HG02970 (cell line): Measurements from ENCODE around the gene ZNRF3.

Experiments used
- ATAC-seq: cut with Tn5 transposase; IDR thresholded peaks from one replicate; pipeline ENCODE4 v1.9.1; 2021; ENCODE audit warnings: mild to moderate bottlenecking, moderate library complexity, moderate number of reproducible peaks; ENCODE audit not compliant: unreplicated experiment, low FRiP score

The ZNRF3 gene

GRCh38 chr22:28949788-28950187 is 66.4 kb downstream of the ZNRF3 start:
- no peak for ATAC-seq

DNA sequence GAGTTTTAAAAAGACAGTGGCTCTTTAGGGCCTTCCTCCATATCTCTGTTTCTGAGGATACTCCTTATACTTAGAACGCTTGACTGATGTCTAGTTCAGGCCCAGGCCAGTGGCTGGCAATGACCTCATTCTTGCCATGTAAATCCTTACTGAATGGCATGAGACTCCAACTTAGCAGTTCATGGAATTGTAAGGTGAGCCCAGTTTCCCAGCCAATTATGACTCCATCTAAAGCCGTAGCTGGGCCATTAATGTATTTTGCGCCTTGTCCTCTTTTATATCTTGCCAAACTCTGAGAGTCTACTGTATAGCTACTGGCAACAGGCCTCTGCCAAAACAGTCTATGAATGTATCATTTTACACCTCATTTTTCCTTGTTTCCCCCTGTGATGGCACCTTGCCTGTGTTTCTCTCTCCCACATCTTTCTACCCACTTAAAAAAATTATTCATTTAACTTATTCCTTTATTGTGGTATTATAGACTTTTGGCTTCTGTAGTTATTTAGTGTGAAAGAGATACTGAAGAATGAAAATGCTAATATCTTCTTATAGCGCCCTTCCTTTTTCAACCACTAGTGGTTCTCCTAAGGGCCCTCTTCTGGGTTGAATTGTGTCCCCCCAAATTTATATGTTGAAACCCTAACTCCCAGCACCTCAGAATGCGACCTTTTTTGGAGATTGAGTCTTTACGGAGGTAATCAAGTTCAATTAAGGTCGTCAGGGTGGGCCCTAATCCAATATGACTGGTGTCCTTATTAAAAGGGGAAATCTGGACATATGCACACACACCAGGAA is 67.4 kb downstream of the ZNRF3 start:
- ATAC-seq: no peak

DNA sequence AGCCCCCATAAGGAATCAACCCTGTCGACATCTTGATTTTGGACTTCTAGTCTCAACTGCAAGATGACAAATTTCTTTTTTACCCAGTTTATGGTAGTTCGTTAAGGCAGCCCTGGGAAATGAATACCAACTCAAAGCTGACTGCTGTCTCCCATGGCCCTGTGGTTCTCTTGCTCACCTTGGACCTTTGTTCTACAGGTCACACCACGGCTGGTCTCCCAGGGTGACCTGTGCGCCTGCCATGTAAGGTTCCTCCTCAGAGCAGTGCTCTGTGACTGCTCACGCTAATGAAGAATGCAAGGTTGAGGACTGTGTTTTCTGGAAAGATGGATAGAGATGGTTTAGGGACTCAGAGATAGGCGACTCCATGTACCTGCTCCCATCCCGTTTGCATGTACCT is 68.2 kb downstream of the ZNRF3 start:
- ATAC-seq: no peak

GRCh38 chr22:28951969-28952521 is 68.7 kb downstream of the ZNRF3 start:
- no peak for ATAC-seq

DNA sequence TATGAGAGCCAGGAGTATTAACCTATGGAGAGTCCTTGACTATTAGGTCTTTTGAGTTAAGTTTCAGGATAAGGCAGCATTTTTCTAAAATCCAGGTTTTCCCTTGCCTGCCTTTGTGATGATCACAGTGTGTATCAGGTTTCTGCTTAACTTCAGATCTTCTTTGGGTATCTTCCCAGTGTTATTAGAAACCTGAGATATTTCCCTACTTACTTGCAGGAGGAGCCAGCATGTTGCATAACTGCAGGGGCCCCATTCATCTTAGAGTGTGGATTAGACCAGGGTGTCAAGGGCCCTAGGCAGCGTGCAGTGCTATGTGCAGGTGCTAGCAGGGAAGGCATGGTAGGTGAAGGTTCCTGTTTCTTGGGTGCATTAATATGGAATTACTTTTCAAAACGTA is 69.5 kb downstream of the ZNRF3 start:
- no peak for ATAC-seq

DNA sequence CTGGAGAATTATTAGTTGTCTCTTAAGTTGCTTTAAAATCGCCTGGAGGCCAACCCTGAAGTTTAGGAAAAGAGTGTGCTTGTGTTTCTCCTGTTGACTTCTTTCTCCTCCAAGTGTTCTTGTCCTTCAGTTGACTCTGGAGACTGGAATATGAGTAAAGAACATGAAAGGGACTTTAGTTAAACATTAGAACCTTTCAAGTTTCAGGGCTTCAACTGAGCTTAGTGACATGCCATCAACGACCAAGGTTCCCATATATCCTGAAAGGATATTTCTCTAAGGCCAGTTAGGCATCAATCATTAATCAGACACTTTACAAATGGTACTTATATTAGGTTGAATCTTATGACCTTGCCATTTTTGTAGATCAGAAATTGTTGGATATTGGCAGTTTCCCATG is 70.0 kb downstream of the ZNRF3 start:
- ATAC-seq: no peak

- ATAC-seq: no peak
These were observed 70.9 kb downstream of the ZNRF3 start for GRCh38 chr22:28953976-28954880.

- no peak for ATAC-seq
These were observed 72.4 kb downstream of the ZNRF3 start for GRCh38 chr22:28955817-28956216.

DNA sequence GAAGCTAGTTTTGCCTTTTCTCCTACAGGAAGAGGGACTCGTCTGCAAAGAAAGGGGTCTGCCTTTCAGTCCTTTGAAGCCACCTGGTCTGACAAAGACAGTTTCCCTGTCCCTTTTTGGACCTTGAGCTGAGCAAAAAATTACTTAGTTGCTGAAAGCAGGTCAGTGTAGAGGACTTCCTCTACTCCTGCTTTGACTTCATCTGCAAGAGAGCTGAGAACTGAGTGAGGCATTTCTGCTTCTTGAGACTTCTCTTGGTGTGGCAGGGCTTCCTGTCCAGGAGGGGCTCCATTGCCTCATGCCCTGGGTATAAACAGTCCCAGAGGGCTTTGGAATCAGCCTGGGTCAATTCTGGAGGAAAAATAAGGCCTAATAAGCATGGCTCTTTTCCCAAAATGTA is 73.1 kb downstream of the ZNRF3 start:
- no peak for ATAC-seq

DNA sequence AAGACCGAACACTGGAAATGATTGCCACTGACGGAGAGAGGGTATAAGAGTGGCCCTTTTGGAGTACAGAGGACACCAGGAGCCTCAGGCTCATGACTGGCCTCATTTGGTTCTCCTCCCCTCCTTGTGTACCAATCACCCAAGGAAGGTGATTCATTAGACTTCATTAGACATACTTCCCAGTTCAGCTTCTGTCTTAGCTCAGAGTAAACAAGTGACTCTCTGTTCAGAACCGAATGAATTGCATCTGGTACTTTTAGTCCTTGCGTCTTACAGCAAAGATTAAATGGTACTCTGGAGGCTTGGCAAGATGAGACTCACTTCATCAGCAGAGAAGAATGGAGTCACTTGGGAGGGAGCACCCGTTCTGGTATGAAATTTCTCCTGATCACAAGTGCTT is 75.2 kb downstream of the ZNRF3 start:
- no peak for ATAC-seq

GRCh38 chr22:28962042-28962554 is 78.7 kb downstream of the ZNRF3 start:
- ATAC-seq: no peak

GRCh38 chr22:28963362-28963761 is 80.0 kb downstream of the ZNRF3 start:
- ATAC-seq: no peak

GRCh38 chr22:28967163-28967665 is 83.8 kb downstream of the ZNRF3 start:
- ATAC-seq: no peak

DNA sequence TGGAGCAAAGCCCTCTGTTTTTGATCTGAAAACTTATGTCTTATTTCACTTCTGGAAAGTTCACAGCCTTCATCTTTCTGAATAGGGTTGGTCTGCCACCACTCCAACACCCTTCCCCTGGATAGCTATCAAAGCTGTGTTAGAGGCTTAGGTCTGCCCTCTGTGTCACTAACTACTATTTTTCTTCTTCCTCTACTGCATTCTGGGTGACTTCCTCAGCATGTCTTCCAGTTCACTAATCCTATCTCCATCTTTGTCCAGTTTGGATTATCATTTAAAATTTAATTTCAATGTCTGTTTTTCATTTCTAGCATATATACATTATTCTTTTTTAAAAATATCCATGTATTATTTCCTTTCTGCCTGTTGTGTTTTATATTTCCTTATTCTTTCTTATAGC is 84.6 kb downstream of the ZNRF3 start:
- ATAC-seq: no peak

- ATAC-seq: no peak
These were observed 86.2 kb downstream of the ZNRF3 start for GRCh38 chr22:28969401-28970168.

DNA sequence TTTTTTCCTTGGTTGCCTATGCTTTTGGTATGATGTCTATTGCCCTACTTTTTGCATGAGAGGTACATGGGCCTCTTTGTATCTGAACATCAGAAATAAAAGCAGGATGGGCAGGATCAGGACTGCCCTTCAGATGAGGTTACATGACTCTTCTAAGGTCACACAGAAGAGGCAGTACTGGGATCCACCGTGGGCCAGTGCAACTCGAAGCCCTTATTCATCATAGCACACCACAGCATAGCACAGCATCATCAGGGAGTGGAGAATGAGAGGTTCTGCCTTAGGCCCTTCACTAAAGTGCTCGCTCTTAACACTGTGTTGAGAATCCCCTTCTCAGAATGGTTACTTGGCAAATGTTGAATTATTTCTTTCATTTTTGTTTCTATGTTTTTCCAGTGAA is 90.0 kb downstream of the ZNRF3 start:
- no peak for ATAC-seq

DNA sequence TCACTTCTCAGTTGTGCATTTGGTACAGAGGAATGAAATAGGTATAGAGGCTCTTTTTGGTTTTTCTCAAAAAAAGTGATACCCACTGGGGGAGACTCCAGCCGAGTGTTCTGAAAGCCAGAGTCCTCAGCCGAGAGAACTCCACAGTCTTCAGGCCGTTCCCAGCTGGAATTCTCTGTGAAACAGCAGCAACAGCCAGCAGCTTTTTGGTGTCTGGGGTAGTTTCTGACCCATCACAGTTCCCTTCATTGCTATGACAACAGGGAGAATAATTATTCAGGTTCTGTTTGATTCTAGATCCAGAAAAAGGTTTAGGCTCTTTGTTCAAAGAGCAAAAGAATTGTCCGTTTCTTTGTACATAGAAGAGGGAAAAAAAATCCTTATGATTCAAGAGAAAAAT is 93.7 kb downstream of the ZNRF3 start:
- ATAC-seq: no peak

- ATAC-seq: no peak
These were observed 94.2 kb downstream of the ZNRF3 start for GRCh38 chr22:28977481-28977971.

DNA sequence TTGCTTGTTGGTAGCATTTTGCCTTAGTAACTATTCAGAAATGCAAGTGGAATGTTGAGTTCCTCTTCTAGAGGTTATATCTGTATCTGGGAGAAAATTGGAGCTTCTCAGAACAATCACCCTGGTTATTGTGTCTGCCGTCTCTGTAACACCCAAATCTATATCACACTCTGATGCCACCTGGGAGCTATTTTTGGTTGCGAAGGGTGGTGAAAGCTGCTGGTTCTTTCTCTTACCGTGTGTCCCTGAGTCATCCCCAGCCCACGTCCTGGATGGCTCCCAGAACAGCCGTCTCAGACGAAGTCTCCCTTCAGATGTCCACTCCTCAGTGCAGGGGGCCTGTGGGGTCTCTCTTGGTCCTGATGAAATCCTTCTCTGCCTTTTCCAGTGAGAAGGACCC is 94.8 kb downstream of the ZNRF3 start:
- ATAC-seq: no peak
